Urothelium cell line (cell line): ENCODE measurements around the gene PTPN2.

ENCODE experiments used
- DNase-seq: peaks from one replicate; pipeline ENCODE4 v3.0.0; 2011; ENCODE audit warnings: low spot score, mixed read lengths
- FAIRE-seq: peaks from 2 replicates; lab custom pipeline; 2011; peaks lifted over from hg19 to GRCh38; lab: Jason Lieb, UNC

Gene PTPN2

GRCh38 chr18:12828116-12829051 lies 55.7 kb downstream of the PTPN2 start:
- DNase-seq, result no peak

GRCh38 chr18:12827588-12827987 lies 56.4 kb downstream of the PTPN2 start:
- DNase-seq (no peak), FAIRE-seq (no peak)

More at GRCh38 chr18:12828116-12829051, 55.7 kb downstream of the PTPN2 start:
- peak; percentile 85 for FAIRE-seq

GRCh38 chr18:12825230-12825629 lies 58.8 kb downstream of the PTPN2 start:
- FAIRE-seq (peak; percentile 17), DNase-seq (no peak)

- FAIRE-seq (peak; percentile 44), DNase-seq (no peak)
Observed at GRCh38 chr18:12823892-12824291, 60.1 kb downstream of the PTPN2 start.

GRCh38 chr18:12821408-12821807 lies 62.6 kb downstream of the PTPN2 start:
- FAIRE-seq (peak; percentile 92), DNase-seq (no peak)

- DNase-seq, result no peak
- FAIRE-seq, result peak; percentile 92
Observed at GRCh38 chr18:12820506-12820905, 63.5 kb downstream of the PTPN2 start.

- DNase-seq (no peak), FAIRE-seq (peak; percentile 79)
Observed at GRCh38 chr18:12819841-12820240, 64.2 kb downstream of the PTPN2 start.

GRCh38 chr18:12819322-12819721 lies 64.7 kb downstream of the PTPN2 start:
- DNase-seq (no peak), FAIRE-seq (no peak)

- FAIRE-seq (no peak), DNase-seq (no peak)
Observed at GRCh38 chr18:12818243-12818642, 65.8 kb downstream of the PTPN2 start.

- DNase-seq (no peak), FAIRE-seq (no peak)
Observed at GRCh38 chr18:12816451-12816850, 67.6 kb downstream of the PTPN2 start.

GRCh38 chr18:12811191-12811950 lies 72.7 kb downstream of the PTPN2 start:
- DNase-seq (no peak), FAIRE-seq (peak; percentile 92)

- DNase-seq, result no peak
- peak; percentile 95 for FAIRE-seq
Observed at GRCh38 chr18:12803069-12803936, 80.7 kb downstream of the PTPN2 start.

- no peak for FAIRE-seq
Observed at GRCh38 chr18:12802538-12802937, 81.5 kb downstream of the PTPN2 start.

GRCh38 chr18:12796448-12796847 lies 87.6 kb downstream of the PTPN2 start:
- DNase-seq (no peak), FAIRE-seq (no peak)

More at GRCh38 chr18:12802538-12802937, 81.5 kb downstream of the PTPN2 start:
- DNase-seq, result no peak

- FAIRE-seq, result peak; percentile 89
Observed at GRCh38 chr18:12791610-12792009, 92.4 kb downstream of the PTPN2 start.

GRCh38 chr18:12786669-12787068 lies 97.4 kb downstream of the PTPN2 start:
- DNase-seq (no peak), FAIRE-seq (no peak)

More at GRCh38 chr18:12791610-12792009, 92.4 kb downstream of the PTPN2 start:
- DNase-seq, result no peak

- FAIRE-seq (no peak), DNase-seq (no peak)
Observed at GRCh38 chr18:12783524-12783923, 100.5 kb downstream of the PTPN2 start.

GRCh38 chr18:12782521-12782920 lies 101.5 kb downstream of the PTPN2 start:
- FAIRE-seq (no peak), DNase-seq (no peak)

- peak; percentile 94 for FAIRE-seq
Observed at GRCh38 chr18:12779456-12779855, 104.6 kb downstream of the PTPN2 start.

GRCh38 chr18:12779043-12779442 lies 105.0 kb downstream of the PTPN2 start:
- no peak for DNase-seq
- FAIRE-seq, result no peak

More at GRCh38 chr18:12779456-12779855, 104.6 kb downstream of the PTPN2 start:
- DNase-seq, result no peak
